Cardiac fibroblast (primary cell): Measurements from ENCODE around the gene METTL21C.

Experiments used
- DNase-seq, 2 donors: peaks; one replicate each; pipeline versions ENCODE4 v3.0.0 to v3.0.0-alpha.2; 2010; ENCODE audit warnings: low read depth in 2 of 2
- H3K4me3 ChIP-seq, 2 donors: replicated peaks in 1 of 2; 1 replicate in 1 of 2; 2 replicates in 1 of 2; pipeline ENCODE4 v1.5.1; 2011; ENCODE audit warnings: low read depth in 2 of 2, low read length in 2 of 2, mild to moderate bottlenecking in 2 of 2, moderate library complexity in 1 of 2
- TF ChIP-seq, protein P1 (sequence below): IDR thresholded peaks from one replicate; pipeline ENCODE4 v1.5.1; 2011; ENCODE audit warnings: low read depth, mild to moderate bottlenecking, low read length, inconsistent platforms

The METTL21C gene

DNA sequence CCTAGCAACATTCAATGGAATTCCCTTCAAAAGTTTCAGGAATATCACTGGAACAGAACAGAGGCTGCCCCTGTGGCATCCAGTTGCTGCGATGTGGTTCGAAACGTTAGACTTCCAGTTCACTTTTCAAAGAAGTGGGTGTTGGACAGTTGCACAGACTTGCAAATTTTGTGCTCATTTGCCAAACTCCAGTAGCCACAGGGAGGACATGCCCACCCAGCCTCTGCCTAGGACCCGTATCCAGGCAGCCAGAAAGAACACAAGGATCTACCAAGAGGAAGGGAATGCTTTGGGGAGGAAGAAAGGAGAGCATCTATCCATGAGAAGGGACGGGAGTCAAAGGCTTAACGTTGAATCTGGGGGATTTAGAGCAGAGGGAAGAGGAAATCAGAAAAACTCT lies at the start of gene METTL21C:
Gene METTL21C, minus strand, starts transcription at position 108 of the 400 bp plus-strand sequence. CDS start 546 bp downstream, outside the sequence.
- TF ChIP-seq, protein P1, sequence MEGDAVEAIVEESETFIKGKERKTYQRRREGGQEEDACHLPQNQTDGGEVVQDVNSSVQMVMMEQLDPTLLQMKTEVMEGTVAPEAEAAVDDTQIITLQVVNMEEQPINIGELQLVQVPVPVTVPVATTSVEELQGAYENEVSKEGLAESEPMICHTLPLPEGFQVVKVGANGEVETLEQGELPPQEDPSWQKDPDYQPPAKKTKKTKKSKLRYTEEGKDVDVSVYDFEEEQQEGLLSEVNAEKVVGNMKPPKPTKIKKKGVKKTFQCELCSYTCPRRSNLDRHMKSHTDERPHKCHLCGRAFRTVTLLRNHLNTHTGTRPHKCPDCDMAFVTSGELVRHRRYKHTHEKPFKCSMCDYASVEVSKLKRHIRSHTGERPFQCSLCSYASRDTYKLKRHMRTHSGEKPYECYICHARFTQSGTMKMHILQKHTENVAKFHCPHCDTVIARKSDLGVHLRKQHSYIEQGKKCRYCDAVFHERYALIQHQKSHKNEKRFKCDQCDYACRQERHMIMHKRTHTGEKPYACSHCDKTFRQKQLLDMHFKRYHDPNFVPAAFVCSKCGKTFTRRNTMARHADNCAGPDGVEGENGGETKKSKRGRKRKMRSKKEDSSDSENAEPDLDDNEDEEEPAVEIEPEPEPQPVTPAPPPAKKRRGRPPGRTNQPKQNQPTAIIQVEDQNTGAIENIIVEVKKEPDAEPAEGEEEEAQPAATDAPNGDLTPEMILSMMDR = no peak
- no peak for DNase-seq
- H3K4me3 ChIP-seq = no peak within 1 kb of the TSS

DNA sequence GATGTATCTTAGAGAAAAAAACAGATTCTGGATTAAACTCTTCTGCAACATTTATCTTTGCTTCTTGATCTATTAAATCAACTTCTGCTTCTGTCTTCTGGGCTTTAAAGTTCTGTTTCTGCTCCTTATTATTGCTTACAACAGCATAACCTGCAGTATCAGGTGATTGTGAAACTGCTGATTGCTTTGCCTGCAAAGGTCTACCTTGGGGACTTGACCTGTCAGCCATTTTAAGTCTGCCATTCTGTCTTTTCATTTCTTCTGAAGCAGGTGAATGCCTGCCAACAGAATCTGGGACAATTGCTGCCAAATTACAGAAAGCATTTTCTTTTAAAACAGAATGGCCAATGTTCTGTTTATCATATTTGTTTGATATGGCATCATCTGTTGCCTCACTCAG lies 47.7 kb upstream of the METTL21C start:
- DNase-seq = no peak
- H3K4me3 ChIP-seq = no peak overlapping the region
- TF ChIP-seq, protein P1 = no peak

DNA sequence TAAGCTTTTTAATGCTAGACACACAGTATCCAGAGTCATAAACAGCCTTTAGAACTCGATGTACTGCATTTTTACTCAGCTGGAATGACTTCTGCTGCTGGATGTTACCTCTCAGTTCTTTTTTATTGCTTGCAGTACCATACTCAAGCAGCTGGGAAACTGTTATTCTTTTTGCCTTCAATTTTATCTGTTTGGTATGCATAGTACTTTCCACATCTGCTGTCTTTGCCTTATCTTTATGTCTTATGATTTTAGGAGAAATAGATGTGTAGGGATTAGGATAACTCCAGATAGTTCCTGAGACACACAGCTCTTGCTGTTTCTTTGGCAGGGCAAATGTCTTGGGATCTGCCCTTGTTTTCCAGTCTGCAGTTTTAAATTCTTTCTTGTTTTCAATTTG lies 47.3 kb upstream of the METTL21C start:
- no peak overlapping the region for H3K4me3 ChIP-seq
- DNase-seq = no peak
- TF ChIP-seq, protein P1 = no peak

DNA sequence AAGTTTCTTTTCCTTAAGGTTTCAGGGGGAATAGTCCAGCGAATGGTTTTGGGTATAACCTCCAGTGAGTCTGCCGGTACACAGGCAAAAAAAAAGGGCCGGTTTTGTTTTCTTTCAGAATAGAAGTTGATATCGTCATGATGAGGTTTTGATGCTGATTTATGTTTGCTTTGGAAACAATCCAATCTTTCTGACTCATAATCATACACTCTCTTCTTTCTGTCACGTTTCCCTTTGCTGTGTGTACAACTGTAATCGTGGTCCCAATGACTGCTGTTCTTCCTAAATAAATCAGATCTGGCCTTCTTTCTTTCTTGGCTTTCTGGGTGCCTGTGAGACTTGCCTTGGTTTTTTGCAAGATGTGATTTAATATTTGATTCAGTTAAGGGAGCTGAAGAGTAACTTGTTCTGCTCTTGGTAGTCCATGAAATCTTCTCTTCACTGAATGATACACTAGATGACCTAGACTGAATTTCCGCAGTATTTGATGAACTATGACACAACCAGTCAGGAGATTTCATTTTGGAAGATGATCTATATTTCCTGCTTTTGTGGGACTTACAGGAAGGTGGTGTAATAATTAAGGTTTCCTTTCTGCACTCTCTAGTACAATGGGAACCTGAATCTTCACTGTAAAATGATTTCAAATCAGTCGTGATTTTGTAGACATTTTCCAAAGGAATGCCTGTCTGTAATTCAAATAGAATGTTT lies 34.9 kb upstream of the METTL21C start:
- DNase-seq = peak; percentile 87 to 92
- TF ChIP-seq, protein P1 = no peak

DNA sequence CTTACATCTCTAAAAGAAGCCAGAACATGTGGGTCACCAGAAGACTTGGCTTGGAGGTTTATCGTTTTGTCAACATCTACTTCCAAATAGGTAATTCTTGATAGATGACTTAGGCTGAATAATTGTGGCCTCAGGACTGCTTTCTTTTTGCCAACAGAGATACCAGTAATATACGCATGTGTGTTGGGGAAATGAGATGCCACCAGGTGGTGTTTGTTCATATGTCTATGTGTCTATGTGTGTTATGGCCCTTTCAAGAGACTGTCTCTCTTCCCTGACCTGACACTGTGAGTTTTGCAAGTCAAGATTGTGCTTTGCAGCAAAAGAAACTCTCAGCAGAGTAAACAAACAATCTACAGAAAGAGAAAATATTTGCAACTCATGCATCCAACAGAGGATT lies 31.6 kb upstream of the METTL21C start:
- TF ChIP-seq, protein P1 = no peak
- DNase-seq = no peak
- H3K4me3 ChIP-seq = no peak overlapping the region

More for the DNA sequence above, 34.9 kb upstream of the METTL21C start:
- H3K4me3 ChIP-seq = no peak overlapping the region

DNA sequence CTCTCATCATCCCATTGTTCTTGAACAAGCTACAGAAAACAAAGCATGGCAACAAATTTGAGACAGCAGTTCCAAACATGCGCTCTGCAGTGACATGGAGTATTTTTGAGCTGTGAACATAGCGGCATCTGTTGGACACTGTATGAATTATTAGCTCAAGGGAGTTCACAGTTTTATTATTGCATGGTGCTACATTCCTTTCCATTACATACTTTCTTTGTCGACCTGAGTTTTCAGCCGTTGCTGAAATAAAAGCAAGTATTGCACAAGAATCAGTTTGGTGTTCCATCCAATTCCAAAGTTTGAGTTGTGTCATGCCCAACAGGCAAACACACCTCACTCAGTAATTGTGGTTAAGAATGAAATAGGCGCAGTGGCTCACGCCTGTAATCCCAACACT lies 30.1 kb upstream of the METTL21C start:
- TF ChIP-seq, protein P1 = peak; percentile 32
- H3K4me3 ChIP-seq = no peak overlapping the region
- peak; percentile 69 to 75 for DNase-seq
